Type B pancreatic cell (in vitro differentiated cells): Measurements from ENCODE around the gene MAP2K2. TPM values are rescaled to one million over a fixed set of nuclear protein-coding genes. Genes with fewer than 3 reads are reported as not detected.

Source experiments
- DNase-seq: peaks from one replicate; pipeline ENCODE4 v3.0.0; 2021; ENCODE audit warnings: mixed read lengths; ENCODE audit not compliant: unreplicated experiment; ENCODE audit errors: extremely low spot score
- H3K27ac Mint-ChIP-seq: 2 replicates; pipeline ENCODE4 v1.8.0; 2021; ENCODE audit warnings: mild to moderate bottlenecking, mixed read lengths
- H3K27me3 Mint-ChIP-seq: 2 replicates; pipeline ENCODE4 v1.8.0; 2021; ENCODE audit warnings: mixed read lengths
- H3K36me3 Mint-ChIP-seq: 2 replicates; pipeline ENCODE4 v1.8.0; 2021; ENCODE audit warnings: mixed read lengths
- H3K4me1 Mint-ChIP-seq: one replicate; pipeline ENCODE4 v1.8.0; 2021; ENCODE audit warnings: mixed read lengths; ENCODE audit not compliant: unreplicated experiment
- H3K4me3 Mint-ChIP-seq: 2 replicates; pipeline ENCODE4 v1.8.0; 2021; ENCODE audit warnings: mild to moderate bottlenecking, mixed read lengths
- H3K9me3 Mint-ChIP-seq: 2 replicates; pipeline ENCODE4 v1.8.0; 2021; ENCODE audit warnings: mixed read lengths
- total RNA-seq: library from RNA; stranded (reverse); gene quantifications from 2 replicates; pipeline ENCODE4 v1.2.1, GENCODE V29; 2021; ENCODE audit warnings: low replicate concordance
- TF ChIP-seq, protein P1 (sequence below): fragments of 200-600 bp; sonication (generic); conservative IDR thresholded peaks from 2 replicates; pipeline ENCODE4 v1.5.0; 2021; ENCODE audit warnings: antibody characterized with exemption, mild to moderate bottlenecking

The MAP2K2 gene
- total RNA-seq, 1 donor from 2014 or later: 144 TPM

DNA sequence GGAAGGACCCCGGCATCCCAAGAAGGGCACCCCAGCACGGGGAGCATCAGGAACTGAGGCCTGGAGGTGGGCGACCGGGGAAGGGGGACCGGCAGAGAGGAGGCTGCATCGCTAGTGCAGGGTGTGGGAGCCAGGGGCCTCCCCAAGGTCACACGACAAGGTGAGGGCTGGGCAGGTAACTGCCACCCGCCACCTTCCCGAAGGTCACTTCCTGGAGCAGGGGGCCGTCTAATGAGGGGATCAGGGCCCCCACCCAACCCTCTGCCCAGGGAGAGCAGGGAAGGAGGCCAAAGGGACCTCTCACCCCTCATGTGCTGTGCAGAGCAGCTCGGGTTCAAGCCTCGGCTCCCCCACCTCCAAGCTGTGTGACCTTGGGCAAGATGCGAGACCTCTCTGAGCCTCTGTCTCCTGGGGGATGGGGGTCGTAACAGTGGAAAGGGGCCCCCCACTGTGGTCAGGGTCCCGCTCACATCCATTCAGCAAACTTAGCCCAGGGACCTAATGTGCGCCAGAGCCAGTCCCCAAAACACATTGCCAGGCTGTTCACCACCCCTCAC lies 63.2 kb downstream of the MAP2K2 start:
- Mint-ChIP-seq H3K36me3 (no peaks in the 10 kb centered on the region), H3K27me3 (no peaks in the 10 kb centered on the region), H3K4me3 (no peak overlapping the region), H3K4me1 (peaks cover 4% of the 10 kb centered on the region), H3K27ac (no peak overlapping the region), H3K9me3 (no peaks in the 10 kb centered on the region)
- DNase-seq: no peak
- TF ChIP-seq, protein P1, sequence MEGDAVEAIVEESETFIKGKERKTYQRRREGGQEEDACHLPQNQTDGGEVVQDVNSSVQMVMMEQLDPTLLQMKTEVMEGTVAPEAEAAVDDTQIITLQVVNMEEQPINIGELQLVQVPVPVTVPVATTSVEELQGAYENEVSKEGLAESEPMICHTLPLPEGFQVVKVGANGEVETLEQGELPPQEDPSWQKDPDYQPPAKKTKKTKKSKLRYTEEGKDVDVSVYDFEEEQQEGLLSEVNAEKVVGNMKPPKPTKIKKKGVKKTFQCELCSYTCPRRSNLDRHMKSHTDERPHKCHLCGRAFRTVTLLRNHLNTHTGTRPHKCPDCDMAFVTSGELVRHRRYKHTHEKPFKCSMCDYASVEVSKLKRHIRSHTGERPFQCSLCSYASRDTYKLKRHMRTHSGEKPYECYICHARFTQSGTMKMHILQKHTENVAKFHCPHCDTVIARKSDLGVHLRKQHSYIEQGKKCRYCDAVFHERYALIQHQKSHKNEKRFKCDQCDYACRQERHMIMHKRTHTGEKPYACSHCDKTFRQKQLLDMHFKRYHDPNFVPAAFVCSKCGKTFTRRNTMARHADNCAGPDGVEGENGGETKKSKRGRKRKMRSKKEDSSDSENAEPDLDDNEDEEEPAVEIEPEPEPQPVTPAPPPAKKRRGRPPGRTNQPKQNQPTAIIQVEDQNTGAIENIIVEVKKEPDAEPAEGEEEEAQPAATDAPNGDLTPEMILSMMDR: no peak

DNA sequence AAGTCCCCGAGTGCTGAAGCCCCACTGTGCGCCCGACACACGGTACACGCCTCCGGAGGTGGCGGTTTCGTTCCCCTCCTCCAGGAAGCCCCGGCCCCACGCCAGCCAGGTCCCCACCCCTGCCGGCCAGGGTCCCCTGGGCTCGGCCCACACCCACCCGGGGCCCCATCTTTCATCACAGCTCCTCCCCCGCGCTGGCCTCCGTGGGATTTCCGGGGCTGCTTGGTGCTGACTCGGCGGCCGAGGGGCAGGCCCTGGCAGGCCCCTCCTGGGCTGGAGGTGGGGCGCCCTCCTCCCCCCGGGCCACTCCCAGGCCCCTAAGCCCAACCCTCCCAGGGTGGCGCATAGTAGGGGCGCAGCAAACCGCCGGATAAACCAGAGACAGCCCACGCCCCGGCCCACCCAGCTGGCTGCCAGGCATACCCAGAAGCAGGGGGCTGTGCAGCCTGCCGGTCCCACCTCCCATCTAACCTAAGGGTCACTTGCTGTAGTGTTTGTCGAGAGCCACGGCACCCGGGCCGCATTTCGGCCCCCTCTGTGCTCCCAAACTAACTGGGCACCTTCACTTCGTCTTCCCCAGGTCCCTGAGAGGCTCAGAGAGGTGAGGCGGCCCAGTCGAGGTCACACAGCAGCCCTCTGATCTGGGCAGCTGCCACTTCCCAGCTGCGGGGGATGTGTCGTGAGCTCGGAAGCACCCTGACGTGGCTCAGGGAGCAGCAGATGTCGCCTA lies 63.9 kb downstream of the MAP2K2 start:
- Mint-ChIP-seq H3K27ac (no peak overlapping the region), H3K27me3 (no peaks in the 10 kb centered on the region), H3K4me3 (no peak overlapping the region), H3K4me1 (peaks cover 4% of the 10 kb centered on the region), H3K9me3 (no peaks in the 10 kb centered on the region), H3K36me3 (no peaks in the 10 kb centered on the region)
- DNase-seq: no peak
- TF ChIP-seq, protein P1: no peak

DNA sequence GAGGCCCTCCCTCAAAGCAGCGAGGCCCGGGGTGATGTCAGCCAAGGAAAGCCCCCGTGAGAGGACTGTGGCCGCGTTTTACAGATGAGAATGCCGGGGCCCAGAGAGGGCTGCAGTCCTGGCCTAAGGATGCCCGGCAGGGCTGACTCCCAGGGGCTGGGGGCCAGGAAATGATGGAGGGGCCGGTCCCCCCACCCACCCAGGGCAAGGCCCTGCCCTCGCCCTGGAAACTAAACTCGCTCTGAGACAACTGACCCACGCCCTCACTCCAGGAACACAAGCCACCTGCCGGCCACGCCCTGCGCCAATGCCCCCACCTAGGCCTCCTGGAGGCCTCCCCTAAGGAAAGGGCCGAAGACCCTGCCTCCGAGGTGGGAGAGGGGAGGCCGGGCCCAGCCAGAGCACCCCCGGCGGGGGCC lies 64.5 kb downstream of the MAP2K2 start:
- DNase-seq: no peak
- TF ChIP-seq, protein P1: no peak
- peaks cover 4% of the 10 kb centered on the region for H3K4me1 Mint-ChIP-seq
- no peak overlapping the region for H3K4me3 Mint-ChIP-seq
- H3K27ac Mint-ChIP-seq: no peak overlapping the region
- H3K9me3 Mint-ChIP-seq: no peaks in the 10 kb centered on the region
- no peaks in the 10 kb centered on the region for H3K36me3 Mint-ChIP-seq
- H3K27me3 Mint-ChIP-seq: no peaks in the 10 kb centered on the region

DNA sequence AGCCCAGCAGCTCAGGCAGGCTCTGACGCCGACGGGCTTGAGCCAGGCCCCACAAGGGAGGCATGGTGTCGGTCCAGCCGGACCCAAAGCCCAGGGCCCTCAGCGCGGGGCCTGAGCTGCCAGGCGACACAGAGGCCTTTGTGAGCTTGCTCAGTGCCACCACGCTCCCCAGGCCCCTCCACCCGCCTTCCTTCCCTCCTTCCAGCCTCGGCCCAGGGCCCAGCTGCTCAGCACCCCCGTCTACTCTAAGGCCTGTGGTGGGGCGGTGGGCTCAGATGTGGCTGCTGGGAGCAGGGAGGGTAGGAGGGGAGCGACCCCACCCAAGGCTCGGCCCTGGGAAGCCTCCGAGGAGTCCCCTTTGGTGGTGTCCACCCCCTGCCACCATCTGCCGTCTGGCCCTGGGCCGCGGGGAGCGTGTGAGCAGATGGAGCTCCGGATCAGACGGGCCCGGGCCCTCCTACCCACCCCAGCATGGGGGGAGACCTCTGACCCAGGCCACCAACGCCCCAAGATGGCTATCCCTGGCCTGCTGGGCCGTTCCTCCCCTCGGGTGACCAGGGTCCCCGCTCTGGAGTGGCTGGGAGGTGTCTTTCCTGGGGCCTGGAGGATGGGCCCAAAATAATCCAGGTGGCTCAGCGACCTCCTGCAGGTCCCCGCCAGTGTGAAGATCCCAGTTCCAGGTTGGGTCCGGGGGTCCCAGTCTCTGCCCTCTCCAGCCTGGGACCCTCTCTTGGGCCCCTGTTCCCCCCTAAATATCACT lies 65.0 kb downstream of the MAP2K2 start:
- DNase-seq: no peak
- Mint-ChIP-seq H3K4me1 (peaks cover 3% of the 10 kb centered on the region), H3K36me3 (no peaks in the 10 kb centered on the region), H3K9me3 (no peaks in the 10 kb centered on the region), H3K27me3 (no peaks in the 10 kb centered on the region), H3K4me3 (no peak overlapping the region), H3K27ac (no peak overlapping the region)
- TF ChIP-seq, protein P1: no peak

DNA sequence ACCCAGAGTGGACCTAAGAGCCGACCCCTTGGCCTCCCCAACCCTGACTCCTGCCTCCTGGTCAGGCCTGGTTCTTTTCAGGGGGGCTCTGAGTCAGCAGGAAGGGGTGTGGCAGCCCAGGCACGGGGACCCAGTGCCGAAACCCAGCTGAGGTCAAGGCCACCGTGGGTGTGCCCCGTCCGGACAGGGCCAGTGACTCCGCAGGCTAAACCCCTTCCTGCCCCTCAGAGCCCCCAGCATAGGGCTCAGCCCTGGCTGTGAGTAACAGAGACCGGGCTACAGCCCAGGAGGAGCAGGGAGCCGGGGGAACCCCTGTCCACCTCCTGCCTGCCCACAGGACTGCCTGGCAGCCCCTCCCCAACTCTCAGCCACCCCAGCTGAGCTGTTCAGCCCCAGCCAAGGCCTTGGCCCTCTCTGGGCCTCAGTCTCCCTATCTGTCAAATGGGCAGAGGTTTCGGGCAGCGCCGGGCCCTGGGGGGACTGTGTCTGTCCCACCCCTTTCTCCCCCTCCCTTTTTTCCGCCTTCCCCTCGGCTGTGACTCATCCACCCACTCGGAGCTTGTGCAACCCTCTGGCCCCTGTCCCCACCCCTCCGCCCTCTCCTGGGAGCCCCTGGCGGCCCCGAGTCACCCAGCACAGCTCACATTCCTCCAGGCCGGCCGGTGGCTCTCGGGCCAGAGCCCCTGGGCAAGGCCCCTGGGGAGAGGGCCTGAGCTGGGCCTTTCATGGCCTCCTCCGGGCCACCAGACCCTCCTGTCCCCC lies 65.8 kb downstream of the MAP2K2 start:
- Mint-ChIP-seq H3K4me3 (no peak overlapping the region), H3K27me3 (no peaks in the 10 kb centered on the region), H3K36me3 (peaks cover 7% of the 10 kb centered on the region), H3K9me3 (no peaks in the 10 kb centered on the region), H3K4me1 (peaks cover 6% of the 10 kb centered on the region), H3K27ac (no peak overlapping the region)
- DNase-seq: no peak
- TF ChIP-seq, protein P1: no peak
